Activated naive CD4-positive, alpha-beta T cell treated with anti-CD3 and anti-CD28 coated beads, Interleukin-2, amount 50 U/mL, for 16 hours (primary cell): ENCODE measurements around the gene LMF1.
"Not testable (repeated sequence)": the region's sequence is repeated elsewhere in the genome, so short reads cannot be mapped to it uniquely, and the experiment has no call there.

ENCODE experiments used
- DNase-seq: peaks from one replicate; pipeline ENCODE4 v3.0.0-alpha.2; 2020

Gene LMF1

GRCh38 chr16:891353-891740 is 79.4 kb downstream of the LMF1 start:
- DNase-seq: no peak

DNA sequence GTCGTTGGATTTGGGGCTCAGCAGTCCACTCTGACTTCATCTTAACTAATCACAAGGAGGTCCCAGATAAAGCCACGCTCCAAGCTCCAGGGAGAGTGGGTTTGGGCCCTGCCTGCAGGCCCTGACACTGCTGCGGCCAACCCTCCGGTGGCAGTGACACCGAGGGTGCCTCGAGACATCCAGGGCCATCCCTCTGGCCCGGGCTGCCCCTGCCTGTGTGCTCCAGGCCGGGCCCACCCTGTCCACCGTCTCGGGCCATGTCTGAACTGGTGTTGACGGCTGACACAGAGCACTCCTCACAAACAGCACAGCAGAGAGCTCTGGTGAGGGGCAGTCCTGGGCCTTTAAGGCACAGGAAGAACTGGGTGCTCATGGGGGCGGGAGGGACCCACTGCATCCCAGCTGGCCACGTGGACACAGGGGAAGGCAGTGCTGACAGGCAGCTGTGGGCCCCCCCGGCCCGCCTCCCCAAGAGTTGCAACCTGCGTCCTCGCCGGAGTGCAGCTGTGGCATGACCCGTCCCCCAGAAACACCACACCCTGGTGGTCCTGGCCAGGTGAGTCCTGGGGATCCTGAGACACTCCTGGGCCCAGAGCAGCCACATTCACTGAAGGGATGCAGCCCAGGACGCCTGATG is 80.0 kb downstream of the LMF1 start:
- DNase-seq: no peak

DNA sequence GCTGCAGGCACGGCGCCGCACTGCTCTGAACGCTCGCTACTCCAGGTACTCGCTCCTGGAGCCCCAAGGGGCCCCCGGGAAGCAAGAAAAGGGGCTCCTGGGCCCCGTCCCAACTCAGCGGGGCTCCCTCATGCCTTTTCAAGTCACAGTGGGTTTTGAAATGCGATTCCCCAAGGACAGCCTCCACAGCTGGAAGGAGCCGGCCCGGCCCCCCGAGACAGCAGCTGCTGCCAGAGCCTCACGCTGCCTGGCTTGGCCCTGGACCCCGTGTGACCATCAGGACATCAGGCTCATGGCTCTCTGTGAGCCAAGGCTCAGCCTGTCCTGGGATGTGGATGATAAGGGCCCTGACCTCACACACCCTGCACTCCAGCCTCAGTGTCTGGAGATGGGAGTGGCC is 80.6 kb downstream of the LMF1 start:
- no peak for DNase-seq

GRCh38 chr16:889586-889985 is 81.2 kb downstream of the LMF1 start:
- DNase-seq: no peak

DNA sequence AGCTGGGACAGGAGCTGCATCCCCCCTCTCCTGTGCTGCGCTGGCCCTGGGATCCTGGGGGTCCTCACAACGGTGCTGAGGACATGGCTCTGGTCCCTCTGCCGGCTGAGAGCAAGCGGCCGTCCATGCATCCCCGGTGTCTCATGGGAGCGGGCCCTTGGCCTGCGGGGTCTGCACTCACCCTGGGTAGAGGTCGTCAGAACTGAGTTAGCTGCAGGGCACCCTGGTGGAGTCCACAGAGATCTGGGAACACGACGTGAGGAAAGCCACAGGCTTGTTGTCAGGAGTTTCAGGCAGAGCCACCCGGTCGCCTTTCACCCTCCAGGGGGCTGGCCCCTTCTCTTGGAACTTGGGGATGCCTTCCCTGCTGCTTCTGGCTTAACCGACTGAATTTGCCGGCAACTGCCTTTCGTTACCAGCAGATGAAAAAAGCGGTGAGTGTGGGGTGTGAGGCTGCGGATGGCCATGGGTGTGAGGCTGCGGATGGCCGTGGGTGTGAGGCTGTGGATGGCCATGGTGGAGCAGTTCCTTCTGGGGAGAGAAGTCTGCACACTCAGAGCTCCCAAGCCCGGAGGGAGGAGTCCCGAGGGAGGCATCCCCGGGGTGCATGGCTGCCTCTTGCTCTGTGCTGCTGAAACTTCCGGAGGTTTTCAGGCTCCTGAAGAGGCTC is 81.7 kb downstream of the LMF1 start:
- DNase-seq: no peak

DNA sequence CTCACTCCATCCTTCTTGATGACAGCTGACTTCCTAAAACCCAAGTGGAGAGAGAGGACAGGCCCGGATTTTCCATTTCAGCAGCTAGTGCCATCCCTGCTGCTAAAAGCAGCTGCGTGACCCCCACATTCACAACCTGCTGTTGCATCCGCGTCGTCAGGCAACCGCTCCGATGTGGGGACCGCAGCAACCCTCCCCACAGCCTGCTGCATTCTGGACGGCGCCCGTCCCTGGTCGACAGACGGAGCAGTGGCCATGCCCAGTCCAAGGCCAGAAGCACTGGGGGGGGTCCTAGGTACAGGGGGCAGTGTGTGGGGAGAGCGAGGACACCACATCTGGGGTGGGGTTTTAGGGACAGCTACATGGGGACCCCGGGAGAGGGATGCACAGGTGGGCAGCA is 82.3 kb downstream of the LMF1 start:
- DNase-seq: not testable (repeated sequence)

DNA sequence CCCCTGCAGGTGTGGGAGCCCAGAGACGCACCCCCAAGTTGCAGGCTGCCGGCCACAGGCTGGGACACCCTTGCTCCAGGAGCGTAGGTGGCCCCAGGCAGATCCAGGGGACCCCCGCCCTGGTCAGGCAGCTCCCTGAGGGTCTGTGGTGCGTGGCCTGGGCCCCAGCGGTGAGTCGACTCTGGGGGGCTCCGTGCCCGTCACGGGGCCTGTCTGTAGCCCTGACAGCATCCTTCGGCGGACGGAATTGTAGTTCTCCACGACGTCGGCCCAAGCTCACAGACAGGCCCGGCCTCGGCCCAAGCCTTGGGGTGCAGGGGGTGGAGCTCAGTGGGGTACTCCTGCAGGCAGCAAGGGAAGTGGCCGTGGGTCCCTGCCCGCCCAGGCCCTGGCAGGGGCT is 82.9 kb downstream of the LMF1 start:
- peak; percentile 3 for DNase-seq

GRCh38 chr16:886802-887731 is 83.7 kb downstream of the LMF1 start:
- DNase-seq: peak; percentile 5

DNA sequence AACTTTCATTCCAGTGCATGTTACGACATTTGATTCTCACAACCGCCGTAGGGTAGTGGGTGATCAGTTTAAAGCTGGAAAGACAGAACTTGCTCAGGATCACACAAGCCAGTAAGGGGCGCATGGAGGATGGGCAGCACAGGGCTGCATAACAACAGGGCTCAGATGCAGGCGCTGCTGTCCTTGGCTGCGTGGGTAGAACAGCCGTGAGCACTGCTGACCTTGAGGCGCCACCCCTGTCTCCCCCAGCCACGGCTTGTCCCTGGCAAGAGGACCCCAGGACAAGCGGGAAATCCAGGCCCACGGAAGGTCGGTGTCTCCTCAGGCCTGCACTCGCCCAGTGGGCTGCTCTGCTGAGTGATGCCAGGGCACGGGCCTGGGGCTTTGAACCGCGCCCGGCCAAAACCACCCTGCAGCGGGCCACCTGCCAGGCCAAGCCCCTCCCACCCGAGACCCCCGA is 84.7 kb downstream of the LMF1 start:
- peak; percentile 2 for DNase-seq

- no peak for DNase-seq
Observed at GRCh38 chr16:885391-885790, 85.4 kb downstream of the LMF1 start.

DNA sequence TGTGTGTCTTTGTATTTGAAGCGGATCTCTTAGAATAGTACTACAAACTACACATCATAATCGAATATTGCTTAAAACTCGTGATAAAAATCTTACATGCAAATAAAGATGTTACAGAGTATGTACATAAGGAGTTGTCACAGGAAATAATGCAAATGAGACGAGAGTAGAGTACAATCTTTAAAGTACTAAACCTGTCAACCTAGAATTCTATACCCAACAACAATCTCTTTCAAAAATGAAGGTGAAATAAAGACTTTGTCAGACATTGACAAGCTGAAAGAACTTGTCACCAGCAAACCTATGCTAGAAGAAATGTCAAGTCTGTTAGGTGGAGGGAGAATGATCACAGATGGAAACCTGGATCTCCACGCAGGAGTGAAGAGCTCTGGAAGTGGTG is 86.6 kb downstream of the LMF1 start:
- no peak for DNase-seq

GRCh38 chr16:883781-884180 is 87.0 kb downstream of the LMF1 start:
- no peak for DNase-seq

DNA sequence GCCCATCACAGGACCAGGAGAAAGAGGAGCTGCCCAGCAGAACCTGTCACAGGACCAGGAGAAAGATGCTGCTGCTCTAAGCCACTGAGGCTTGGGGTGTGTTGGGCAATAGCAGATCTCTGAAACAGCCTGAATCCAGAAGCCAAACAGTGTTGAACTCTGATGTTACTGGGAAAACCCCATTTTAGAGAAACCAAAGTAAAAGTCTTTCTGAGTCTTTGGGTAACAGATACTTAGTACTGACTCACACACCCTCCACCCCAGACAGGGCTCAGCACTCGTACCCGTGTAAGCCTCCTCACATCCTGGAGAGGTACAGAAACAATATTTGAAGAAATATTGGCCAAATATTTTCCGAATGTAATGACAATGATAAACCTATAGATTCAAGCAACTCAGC is 87.4 kb downstream of the LMF1 start:
- no peak for DNase-seq

DNA sequence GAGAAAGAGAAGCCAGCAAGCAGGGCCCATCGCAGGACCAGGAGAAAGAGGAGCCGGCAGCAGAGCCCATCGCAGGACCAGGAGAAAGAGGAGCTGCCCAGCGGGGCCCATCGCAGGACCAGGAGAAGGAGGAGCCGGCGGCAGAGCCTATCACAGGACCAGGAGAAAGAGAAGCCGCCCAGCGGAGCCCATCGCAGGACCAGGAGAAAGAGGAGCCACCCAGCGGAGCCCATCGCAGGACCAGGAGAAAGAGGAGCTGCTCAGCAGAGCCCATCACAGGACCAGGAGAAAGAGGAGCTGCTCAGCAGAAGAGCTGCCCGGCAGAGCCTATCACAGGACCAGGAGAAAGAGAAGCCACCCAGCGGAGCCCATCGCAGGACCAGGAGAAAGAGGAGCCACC is 88.1 kb downstream of the LMF1 start:
- not testable (repeated sequence) for DNase-seq

DNA sequence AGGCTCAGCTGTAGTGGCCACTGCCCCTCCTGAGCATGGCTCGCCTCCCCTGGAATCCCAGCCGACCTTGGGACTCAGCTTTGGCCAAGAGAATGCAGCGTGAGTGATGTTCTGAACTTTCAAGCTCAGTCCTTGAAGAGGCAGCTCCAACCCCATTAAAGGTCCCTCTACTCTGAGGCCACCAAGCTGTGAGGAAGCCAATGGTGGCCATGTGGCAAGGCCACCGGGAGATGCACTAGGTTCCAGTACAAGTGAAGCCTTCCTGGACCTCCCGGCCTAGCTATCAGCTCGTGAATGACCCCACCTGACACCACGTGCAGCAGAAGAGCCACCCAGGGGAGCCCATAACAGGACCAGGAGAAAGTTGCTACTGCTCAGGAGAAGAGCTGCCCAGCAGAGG is 88.5 kb downstream of the LMF1 start:
- DNase-seq: no peak

DNA sequence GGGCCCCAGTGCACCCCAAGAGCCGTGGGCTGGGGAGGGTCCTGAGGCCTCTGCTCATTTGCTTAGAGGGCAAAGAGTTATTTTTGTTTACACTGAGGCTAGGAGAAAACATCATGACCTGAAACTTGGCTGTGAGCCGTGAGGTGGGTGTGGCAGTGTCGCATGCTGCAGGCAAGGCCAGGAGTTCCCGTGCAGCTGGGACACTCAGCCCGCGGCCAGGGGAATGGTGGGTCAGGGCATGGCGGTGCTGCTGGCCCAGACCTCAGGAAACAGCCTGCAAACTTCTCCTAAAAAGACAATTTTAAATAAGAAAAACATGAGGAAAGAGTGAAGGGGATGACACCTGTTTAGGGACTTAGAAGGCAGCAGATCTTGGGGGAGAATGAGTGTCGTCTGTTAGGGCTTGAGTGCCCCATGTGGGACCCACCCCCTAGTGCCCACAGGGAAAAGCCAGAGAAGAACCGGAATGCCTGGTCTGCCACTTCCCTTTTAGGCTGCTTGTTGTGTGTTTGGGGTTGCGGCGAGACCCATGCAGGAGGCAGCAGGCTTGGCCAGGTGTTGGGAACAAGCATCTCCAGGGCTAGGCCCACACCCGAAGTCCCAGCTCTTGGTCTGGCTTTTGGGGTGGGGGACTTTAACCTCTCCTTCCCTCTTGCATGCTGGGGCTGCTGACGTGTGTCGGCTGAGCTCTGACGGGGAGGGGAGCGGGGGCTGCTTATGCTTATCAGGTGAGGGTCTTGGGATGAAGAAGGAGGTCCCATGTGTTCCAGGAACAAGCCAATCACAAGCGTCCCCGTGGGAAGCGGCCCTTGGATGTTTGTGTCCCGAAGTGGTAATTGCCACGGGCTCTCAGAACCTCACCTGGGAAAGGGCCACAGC is 89.3 kb downstream of the LMF1 start:
- DNase-seq: no peak

DNA sequence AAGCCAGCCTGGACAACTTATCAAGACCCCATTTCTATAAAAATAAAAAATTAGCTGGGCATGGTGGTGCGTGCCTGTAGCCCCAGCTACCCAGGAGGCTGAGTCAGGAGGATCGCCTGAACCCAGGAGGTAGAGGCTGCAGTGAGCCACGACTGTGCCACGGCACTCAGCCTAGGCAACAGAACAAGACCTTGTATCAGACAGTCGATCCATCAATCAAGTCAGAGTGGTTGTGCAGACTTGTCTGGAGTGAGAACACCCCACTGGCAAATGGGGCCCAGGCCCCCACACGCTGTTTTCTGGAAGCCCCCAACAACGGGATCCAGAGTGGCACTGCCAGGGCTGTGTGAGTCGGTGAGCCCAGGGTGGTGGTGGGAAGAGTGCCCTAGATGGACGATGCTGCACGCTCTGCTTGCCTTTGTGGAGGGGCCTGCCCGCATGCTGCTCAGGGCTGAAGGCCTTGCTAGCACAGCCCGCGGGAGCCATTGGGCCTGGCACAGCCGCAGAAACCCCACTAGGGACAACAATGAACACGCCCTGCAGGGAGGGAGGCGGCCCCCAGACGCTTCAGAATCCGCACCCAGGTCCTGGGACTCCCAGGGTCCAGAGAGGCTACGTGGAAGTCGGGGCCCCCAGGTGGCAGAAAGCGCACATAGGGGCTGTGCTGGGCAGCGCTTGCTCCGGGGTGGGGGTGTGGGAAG is 90.2 kb downstream of the LMF1 start:
- DNase-seq: peak; percentile 9

DNA sequence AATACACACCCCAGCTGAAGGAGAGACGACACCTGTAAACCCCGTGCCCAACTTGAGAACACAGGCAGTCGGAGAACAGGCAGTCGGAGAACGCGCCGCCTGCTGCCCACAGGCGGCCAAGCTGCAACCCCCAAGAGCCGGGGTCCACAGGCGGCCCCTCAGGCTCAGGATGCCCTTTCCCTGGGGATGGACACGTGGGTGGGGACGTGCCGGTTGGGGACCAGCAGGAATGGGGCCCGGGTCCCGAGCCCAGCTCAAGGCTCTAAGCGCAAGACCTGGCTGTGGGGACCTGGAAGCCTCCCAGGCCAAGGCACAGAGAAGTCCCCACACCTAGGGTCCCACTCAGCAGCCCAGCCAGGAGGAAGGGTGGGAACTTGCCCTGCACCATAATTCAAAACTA is 90.8 kb downstream of the LMF1 start:
- peak; percentile 6 for DNase-seq

DNA sequence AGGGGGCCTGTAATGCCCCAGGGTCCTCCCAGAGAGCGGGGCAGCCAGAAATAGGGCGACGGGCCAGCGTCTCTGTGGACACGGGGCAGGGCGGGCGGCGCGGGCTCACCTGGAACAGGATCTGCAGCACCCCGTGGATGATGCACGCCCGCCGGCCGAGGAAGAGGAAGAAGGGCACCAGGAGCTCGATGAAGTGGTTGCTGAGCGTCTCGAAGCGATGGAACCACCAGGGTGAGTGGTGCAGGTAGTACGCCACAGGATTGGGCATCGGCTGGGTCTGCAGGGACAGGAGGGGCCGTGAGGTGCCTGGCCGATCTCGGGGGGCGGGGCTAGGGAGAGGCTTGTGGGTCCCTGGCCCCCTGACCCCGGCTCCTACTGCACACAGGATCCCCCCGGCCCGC is 91.3 kb downstream of the LMF1 start:
- DNase-seq: peak; percentile 9

GRCh38 chr16:878886-879285 is 91.9 kb downstream of the LMF1 start:
- peak; percentile 1 for DNase-seq

DNA sequence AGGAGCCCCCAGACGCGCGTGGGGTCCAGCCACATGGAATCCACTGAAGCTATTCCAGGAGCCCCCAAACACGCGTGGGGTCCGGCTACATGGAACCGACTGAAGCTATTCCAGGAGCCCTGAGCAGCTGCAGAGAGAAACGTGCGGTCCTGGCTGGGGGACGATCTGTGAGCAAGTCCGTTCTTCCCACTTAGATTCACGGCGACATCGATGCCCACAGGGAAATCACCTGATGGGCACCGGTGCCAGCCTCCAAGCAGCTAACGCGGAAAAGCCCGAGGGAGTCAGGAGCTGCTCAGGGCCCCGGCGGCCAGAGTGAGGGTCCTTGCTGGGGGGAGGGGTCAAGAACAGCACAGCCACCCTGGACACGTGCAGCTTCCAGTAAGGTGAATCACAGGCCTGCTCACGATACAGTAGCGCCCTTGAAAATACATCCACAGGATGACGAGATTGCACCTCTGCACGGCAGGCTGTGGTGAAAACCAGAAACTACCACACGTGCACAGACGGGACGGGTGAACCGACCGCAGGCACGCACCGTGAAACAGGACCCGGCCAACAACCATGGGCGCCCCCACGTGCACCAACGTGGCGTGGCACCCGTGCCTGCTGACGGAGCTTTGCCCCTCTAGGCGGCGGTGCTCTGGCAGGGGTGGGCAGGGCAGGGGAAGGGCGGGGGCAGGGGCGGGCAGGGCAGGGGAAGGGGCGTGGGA is 92.6 kb downstream of the LMF1 start:
- no peak for DNase-seq
